HG03060 (cell line): ENCODE results near the gene SH3BP1.

Source experiments
- ATAC-seq: cut with Tn5 transposase; IDR thresholded peaks from one replicate; pipeline ENCODE4 v1.9.1; 2021; ENCODE audit warnings: low read depth, moderate number of reproducible peaks; ENCODE audit not compliant: unreplicated experiment

The SH3BP1 gene

GRCh38 chr22:37701141-37701786 lies 61.8 kb downstream of the SH3BP1 start:
- no peak for ATAC-seq

DNA sequence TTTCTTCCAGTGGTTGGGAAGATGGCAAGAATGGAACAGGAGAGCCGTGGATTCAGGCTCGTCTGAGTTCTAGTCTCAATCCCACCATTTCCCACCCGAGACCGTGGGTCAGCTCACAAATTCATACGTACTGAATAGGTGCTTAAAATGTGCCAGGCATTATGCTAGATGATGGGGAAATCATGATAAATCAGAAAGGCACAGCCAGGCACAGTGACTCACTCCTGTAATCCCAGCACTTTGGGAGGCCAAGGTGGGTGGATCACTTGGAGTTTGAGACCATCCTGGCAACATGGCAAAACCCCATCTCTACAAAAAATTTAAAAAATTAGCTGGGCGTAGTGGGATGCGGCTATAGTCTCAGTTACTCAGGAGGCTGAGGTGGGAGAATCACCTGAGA lies 64.4 kb downstream of the SH3BP1 start:
- ATAC-seq = no peak

GRCh38 chr22:37704645-37705044 lies 65.2 kb downstream of the SH3BP1 start:
- no peak for ATAC-seq

DNA sequence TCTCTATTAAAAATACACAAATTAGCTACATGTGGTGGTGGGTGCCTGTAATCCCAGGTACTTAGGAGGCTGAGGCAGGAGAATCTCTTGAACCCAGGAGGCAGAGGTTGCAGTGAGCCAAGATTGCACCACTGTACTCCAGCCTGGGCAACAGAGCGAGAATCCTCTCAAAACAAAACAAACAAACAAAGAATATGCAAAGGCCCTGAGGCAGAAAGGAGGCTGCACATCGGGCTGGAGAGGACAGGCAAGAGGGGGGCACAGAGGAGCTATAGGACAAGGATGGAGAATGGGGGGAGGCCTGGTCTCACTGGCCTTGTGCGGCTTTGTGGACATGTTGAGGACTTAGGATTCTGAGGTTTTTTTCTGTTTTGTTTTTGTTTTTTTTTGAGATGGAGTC lies 65.7 kb downstream of the SH3BP1 start:
- no peak for ATAC-seq
